Transverse colon (tissue), 4 donors: ENCODE measurements around the gene HNRNPUL1. TPM values are rescaled to one million over a fixed set of nuclear protein-coding genes. Genes with fewer than 3 reads are reported as not detected.

Experiments
- DNase-seq: peaks from one replicate; pipeline ENCODE4 v3.0.0-alpha.2; 2019
- H3K27ac ChIP-seq, 4 donors: fragments of 200-600 bp; sonication (generic); 2 replicates each; pipeline ENCODE4 v1.5.1; 2016 to 2018; ENCODE audit warnings: inconsistent platforms in 4 of 4
- H3K27me3 ChIP-seq: fragments of 200-600 bp; sonication (generic); 2 replicates; pipeline ENCODE4 v1.5.1; 2017; ENCODE audit warnings: inconsistent platforms
- H3K36me3 ChIP-seq, 4 donors: fragments of 200-600 bp; sonication (generic); 2 replicates each; pipeline ENCODE4 v1.5.1; 2017 to 2019; ENCODE audit warnings: inconsistent platforms in 4 of 4
- H3K4me1 ChIP-seq, 4 donors: fragments of 200-600 bp; sonication (generic); 2 replicates each; pipeline ENCODE4 v1.5.1; 2017 to 2020; ENCODE audit warnings: inconsistent platforms in 4 of 4
- H3K4me3 ChIP-seq, 4 donors: fragments of 200-600 bp; sonication (generic); 1 replicate in 1 of 4; 2 replicates in 3 of 4; pipeline versions ENCODE4 v1.5.1 to v1.6.1; 2017 to 2019; ENCODE audit warnings: inconsistent platforms in 4 of 4
- H3K9me3 ChIP-seq, 2 donors: fragments of 200-600 bp; sonication (generic); 2 replicates each; pipeline ENCODE4 v1.5.1; 2017 to 2019; ENCODE audit warnings: inconsistent platforms in 2 of 2
- EP300 ChIP-seq: sonication (generic); formaldehyde crosslinking; IDR thresholded peaks from one replicate; pipeline ENCODE4 v1.6.1; 2017; ENCODE audit warnings: antibody characterized with exemption, low read depth
- POLR2A ChIP-seq: fragments of 450-650 bp; IDR thresholded peaks from one replicate; pipeline ENCODE4 v1.6.1; 2016; ENCODE audit warnings: antibody characterized with exemption, mild to moderate bottlenecking, moderate library complexity
- POLR2AphosphoS5 ChIP-seq, 3 donors: sonication (generic); formaldehyde crosslinking; IDR thresholded peaks; one replicate each; pipeline ENCODE4 v1.6.1; 2016; ENCODE audit warnings: antibody characterized with exemption in 3 of 3
- WGBS, 2 donors: methylation state at CpG; one replicate each; pipeline ENCODE4 v1.1.5; 2018; ENCODE audit warnings: low coverage in 1 of 2; 5-methylcytosine and 5-hydroxymethylcytosine counted together
- in situ Hi-C, 4 donors: fragments of 200-750 bp; cut with MboI; loops; one replicate each; pipeline versions ENCODE4 v1.15.0 to v1.15.1; 2017; ENCODE audit warnings: low sequenced_read_pairs in 3 of 4, low pct_ligation_motif_present in 1 of 4, low pct_unique_long_range_greater_than_20kb in 1 of 4
- intact Hi-C: fragments of 100-400 bp; cut with DNase I; formaldehyde crosslinking; loops from one replicate; pipeline ENCODE4 v1.15.1; 2023; ENCODE audit warnings: low total_unique reads
- total RNA-seq, 4 donors: library from RNA; depleted of rRNA; stranded (reverse); fragments of >200 nt; gene quantifications; one replicate each; pipeline ENCODE4 v1.1.0, GENCODE V29; 2016
- TF ChIP-seq, protein P1 (sequence below), 5 experiments: fragments of 200-600 bp in 3 of 5; fragments of 450-650 bp in 2 of 5; sonication (generic) in 3 of 5; IDR thresholded peaks; 1 replicate in 2 of 5; 2 replicates in 3 of 5; pipeline ENCODE4 v1.5.1; 2016 to 2017; ENCODE audit warnings: antibody characterized with exemption in 5 of 5, inconsistent platforms in 3 of 5, mild to moderate bottlenecking in 2 of 5, moderate library complexity in 1 of 5

The HNRNPUL1 gene
- total RNA-seq, 4 donors from 2014 or later, result 115 to 296 (median 145) TPM

DNA sequence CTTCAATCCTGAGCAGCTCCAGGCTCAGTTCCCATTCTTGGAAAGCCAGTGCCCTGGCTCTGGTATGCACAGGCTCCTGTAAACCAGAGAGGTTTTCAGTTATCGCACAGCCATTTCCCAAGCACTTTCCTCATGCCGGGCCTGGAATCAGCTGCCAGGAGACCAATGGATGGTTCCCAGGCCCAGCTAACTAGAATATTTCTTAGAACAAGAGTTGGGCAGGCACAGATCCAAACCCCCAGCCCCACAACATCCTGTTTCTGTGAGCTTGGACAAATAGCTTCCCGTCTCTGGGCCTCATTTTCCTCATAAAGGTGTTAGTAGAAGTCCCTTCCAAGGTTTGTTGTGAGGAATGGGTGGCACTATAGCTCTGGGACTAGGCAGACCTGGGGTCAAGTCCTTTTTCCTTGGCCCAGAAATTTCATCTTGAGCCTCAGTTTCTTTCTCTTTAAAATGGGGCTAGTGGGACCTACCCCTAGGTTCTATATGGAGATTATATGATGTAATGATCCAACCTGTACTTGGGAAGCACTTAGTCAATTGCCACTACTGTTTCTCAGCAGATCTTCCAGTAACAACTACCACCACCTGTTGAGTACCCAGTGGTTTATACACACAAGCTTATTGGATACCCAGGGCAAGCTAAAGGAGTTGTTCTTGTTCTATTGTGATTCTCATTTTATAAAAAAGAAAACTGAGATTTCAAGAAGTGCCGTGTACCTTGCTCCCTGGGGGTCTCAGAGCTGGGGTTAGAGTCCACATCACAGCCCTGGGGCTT, 40.7 kb downstream of the HNRNPUL1 start:
- in situ Hi-C loops (no loop called here), intact Hi-C loops (loop anchor here (5.0 kb wide), 1 partner anchor 33 kb away; no protein-coding TSS in a partner anchor)
- Histone ChIP-seq H3K4me3 (no peak overlapping the region), H3K36me3 (peaks cover 0 to 51% (median 24%) of the 10 kb centered on the region in 4 donors), H3K4me1 (peaks cover 19 to 57% (median 24%) of the 10 kb centered on the region in 4 donors), H3K27ac (peak overlapping the region; percentile 8 to 55 (median 31)), H3K27me3 (no peaks in the 10 kb centered on the region), H3K9me3 (no peaks in the 10 kb centered on the region)
- no peak for DNase-seq
- 82% methylated on average over 2 to 4 of the region's 4 CpGs for WGBS, 2 donors
- no peak for TF ChIP-seq EP300
- TF ChIP-seq POLR2A, result no peak
- TF ChIP-seq, protein P1, sequence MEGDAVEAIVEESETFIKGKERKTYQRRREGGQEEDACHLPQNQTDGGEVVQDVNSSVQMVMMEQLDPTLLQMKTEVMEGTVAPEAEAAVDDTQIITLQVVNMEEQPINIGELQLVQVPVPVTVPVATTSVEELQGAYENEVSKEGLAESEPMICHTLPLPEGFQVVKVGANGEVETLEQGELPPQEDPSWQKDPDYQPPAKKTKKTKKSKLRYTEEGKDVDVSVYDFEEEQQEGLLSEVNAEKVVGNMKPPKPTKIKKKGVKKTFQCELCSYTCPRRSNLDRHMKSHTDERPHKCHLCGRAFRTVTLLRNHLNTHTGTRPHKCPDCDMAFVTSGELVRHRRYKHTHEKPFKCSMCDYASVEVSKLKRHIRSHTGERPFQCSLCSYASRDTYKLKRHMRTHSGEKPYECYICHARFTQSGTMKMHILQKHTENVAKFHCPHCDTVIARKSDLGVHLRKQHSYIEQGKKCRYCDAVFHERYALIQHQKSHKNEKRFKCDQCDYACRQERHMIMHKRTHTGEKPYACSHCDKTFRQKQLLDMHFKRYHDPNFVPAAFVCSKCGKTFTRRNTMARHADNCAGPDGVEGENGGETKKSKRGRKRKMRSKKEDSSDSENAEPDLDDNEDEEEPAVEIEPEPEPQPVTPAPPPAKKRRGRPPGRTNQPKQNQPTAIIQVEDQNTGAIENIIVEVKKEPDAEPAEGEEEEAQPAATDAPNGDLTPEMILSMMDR (IDR thresholded peaks at IDR 0.05), result no peak
- TF ChIP-seq POLR2AphosphoS5 (IDR thresholded peaks at IDR 0.05), result no peak

DNA sequence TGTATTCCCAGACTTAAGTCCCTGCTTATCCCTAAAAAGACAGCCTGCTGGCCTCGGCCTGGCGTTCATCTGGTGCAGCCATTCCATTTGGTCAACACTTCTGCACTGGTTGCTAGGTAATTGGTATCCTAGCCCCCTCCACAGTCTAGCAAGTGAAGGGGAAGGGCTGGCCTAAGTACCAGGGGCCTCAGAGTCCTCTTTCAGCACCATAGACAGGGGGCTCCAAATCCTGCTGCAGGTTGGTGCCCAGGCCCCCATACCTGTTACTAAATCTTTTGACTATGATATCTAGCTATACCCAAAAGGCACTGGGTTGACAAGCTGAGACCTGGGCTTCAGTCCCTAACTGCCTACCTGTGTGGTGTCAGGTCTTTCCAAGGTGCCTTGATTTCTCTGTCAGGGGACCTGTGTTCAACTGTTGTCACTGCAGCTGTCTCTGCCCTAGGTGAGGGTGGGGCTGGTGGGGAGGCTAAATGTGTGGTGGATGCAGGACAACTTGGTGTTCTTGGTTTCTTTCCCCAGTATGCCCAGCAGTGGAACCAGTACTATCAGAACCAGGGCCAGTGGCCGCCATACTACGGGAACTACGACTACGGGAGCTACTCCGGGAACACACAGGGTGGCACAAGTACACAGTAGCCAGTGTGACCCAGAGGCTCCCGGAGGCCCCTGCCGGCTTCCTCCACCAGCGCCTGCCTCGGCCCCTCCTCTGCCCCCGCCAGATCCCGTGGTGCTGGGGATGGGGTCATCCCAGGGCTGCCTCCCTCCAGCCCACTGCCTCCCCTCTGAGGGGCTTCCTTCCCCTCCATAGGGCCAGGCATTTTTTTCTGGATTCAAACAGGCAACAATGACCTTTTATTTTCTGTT, 42.0 kb downstream of the HNRNPUL1 start:
- Histone ChIP-seq H3K4me3 (no peak overlapping the region), H3K36me3 (peaks cover 0 to 42% (median 20%) of the 10 kb centered on the region in 4 donors), H3K4me1 (peaks cover 16 to 51% (median 24%) of the 10 kb centered on the region in 4 donors), H3K9me3 (no peaks in the 10 kb centered on the region), H3K27me3 (no peaks in the 10 kb centered on the region), H3K27ac (peak overlapping the region; percentile 49 to 95 (median 73))
- no peak for DNase-seq
- in situ Hi-C loops (no loop called here), intact Hi-C loops (loop anchor here (5.0 kb wide), 1 partner anchor 34 kb away; no protein-coding TSS in a partner anchor)
- TF ChIP-seq, protein P1 (IDR thresholded peaks at IDR 0.05), result no peak
- no peak for TF ChIP-seq EP300
- no peak for TF ChIP-seq POLR2A
- no peak for TF ChIP-seq POLR2AphosphoS5 (IDR thresholded peaks at IDR 0.05)
- WGBS, 2 donors, result 85 to 100% methylated on average over 1 to 13 of the region's 13 CpGs

DNA sequence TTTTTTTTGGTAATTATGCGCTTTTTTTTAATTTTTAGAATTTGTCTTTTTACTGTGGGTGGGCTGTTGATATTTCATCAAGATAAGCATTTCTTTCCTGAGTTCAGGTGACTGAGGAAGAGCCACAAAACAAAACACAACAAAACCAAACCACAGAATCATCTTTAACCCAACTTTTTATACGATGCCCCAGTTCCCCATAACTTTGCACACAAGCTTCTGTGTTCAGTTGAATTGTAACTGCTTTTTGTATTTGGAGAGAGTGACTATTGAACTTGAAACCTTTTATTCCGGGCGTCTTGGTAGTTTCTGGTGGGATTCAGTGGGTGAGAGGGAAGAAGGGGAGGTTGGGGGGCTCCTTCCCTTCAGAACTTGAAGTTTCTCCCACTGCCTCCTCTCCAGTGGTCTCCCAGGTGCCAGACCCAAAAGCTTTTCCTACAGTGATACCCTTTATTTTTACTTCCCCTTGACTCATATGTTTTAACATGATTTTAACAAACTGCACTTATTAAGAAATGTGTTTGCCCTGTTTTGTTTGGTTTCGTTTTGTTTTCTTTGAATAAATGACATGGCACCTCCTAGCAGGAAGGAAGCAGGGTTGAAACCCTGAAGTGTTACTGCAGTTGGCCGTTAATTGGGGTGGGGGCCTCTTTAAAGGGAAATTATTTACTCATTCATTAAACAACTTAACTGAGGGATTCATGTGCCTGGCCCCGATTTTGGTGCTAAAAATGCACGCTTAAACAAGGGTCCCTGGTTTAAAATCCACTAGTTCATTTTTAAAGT, 43.1 kb downstream of the HNRNPUL1 start:
- no peak for TF ChIP-seq POLR2A
- TF ChIP-seq POLR2AphosphoS5 (IDR thresholded peaks at IDR 0.05), result no peak
- TF ChIP-seq EP300, result no peak
- TF ChIP-seq, protein P1 (IDR thresholded peaks at IDR 0.05), result no peak
- Histone ChIP-seq H3K36me3 (peaks cover 0 to 41% (median 17%) of the 10 kb centered on the region in 4 donors), H3K27ac (peak overlapping the region; percentile 91 to 96 (median 93)), H3K27me3 (no peaks in the 10 kb centered on the region), H3K9me3 (no peaks in the 10 kb centered on the region), H3K4me1 (peaks cover 22 to 61% (median 32%) of the 10 kb centered on the region in 4 donors), H3K4me3 (no peak overlapping the region)
- 45 to 47% methylated on average over 8 of the region's 8 CpGs for WGBS, 2 donors
- intact Hi-C loops, result loop anchor here (5.0 kb wide), 1 partner anchor 35 kb away; no protein-coding TSS in a partner anchor
- in situ Hi-C loops, result no loop called here
- DNase-seq, result no peak
